PFSK-1 (cell line): ENCODE measurements around the gene ADAMTS17.

ENCODE experiments used
- FOXP2 ChIP-seq: optimal IDR thresholded peaks from 2 replicates; pipeline ENCODE3; 2011; ENCODE audit warnings: borderline replicate concordance, control low read depth, inconsistent platforms; ENCODE audit not compliant: insufficient read depth; ENCODE audit errors: extremely low read length, extremely low read depth
- POLR2AphosphoS5 ChIP-seq: IDR thresholded peaks from 2 replicates; pipeline ENCODE4 v1.6.1; 2012; ENCODE audit warnings: low read depth, mild to moderate bottlenecking, control low read depth, low read length, moderate library complexity
- REST ChIP-seq, 2 experiments: IDR thresholded peaks; 2 replicates each; pipeline versions ENCODE4 v1.6.1 to v1.8.0; 2011 to 2012; ENCODE audit warnings: low read depth in 2 of 2, low read length in 2 of 2, control low read depth in 1 of 2, inconsistent platforms in 1 of 2, mild to moderate bottlenecking in 1 of 2, moderate library complexity in 1 of 2; ENCODE audit not compliant: insufficient read depth in 1 of 2
- TAF1 ChIP-seq: IDR thresholded peaks from 2 replicates; pipeline ENCODE4 v1.6.1; 2012; ENCODE audit warnings: low read length, control low read depth, borderline replicate concordance; ENCODE audit not compliant: insufficient read depth

DNA sequence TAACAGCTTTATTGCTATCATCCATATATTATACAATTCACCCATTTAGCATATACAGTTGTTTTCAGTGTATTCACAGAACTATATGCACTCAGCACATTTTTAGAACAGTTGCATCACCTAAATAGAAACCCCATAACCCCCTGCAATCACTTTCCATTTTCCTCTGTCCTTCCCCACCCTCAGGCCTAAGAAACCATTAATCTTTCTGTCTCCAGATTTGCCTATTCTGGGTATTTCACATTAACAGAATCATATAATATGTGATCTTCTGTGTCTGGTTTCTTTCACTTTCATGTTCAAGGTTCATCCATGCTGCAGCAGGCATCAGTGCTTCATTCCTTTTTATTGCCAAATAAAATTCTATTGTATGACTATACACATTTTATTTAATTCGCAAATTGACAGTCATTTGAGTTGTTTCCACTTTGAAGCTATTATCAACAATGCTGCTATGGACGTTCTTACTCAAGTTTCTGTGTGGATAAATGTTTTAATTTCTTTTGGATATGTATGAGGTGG, 39.8 kb downstream of the ADAMTS17 start:
- TF ChIP-seq POLR2AphosphoS5: no peak
- no peak for TF ChIP-seq TAF1
- no peak for TF ChIP-seq REST (IDR thresholded peaks at IDR 0.05; ENCODE audit: insufficient read depth in 1 of 2, low read depth in 2 of 2, low read length in 2 of 2)
- no peak for TF ChIP-seq FOXP2
